ENCODE measurements around the gene PKDCC. TPM values are rescaled to one million over a fixed set of nuclear protein-coding genes. Genes with fewer than 3 reads are reported as not detected.

The PKDCC gene, protein sequence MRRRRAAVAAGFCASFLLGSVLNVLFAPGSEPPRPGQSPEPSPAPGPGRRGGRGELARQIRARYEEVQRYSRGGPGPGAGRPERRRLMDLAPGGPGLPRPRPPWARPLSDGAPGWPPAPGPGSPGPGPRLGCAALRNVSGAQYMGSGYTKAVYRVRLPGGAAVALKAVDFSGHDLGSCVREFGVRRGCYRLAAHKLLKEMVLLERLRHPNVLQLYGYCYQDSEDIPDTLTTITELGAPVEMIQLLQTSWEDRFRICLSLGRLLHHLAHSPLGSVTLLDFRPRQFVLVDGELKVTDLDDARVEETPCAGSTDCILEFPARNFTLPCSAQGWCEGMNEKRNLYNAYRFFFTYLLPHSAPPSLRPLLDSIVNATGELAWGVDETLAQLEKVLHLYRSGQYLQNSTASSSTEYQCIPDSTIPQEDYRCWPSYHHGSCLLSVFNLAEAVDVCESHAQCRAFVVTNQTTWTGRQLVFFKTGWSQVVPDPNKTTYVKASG
- total RNA-seq, result 3.4 and 30.4 TPM in 2 replicates

DNA sequence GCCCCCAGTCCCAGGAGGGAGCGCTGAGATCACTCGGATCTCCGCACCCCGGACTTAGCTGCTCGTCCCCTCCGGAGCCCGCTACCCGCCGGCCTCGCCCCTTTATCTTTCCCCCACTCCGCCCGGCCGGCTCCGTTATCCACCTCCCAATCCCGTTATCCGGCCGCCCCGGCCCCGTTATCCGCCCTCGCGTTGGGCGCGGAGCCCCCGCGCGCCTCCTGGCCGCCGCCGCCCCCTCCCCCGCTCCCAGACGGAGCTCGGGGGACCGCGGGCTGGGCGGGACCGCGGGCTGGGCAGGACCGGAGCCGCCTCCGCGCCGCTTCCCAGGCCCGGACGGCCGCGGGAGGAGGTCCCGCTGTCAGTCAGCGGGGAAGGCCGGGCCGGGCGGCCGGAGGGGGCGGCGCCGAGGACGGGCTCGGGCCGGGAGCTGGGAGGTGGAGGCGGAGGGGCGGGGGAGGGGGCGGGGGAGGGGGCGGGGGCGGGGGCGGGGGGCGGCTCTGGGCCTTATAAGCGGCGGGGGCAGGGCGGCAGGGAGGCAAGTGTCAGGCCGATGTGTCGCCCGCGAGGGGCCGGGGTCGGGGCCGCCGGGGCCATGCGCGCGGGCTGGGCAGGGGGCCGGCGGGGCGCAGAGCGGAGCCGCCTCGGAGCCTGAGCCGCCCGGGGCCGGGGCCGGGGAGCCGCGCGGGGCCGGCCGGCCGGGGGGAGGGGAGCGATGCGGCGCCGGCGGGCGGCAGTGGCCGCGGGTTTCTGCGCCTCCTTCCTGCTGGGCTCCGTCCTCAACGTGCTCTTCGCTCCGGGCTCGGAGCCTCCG is at the start of gene PKDCC:
TSS of gene PKDCC (plus strand) at position 534 of the 811 bp plus-strand sequence. CDS start at position 713, 179 bp downstream.

Other genes with a start within 250 kb of the PKDCC start
- gene EML4, start 121.3 kb downstream of the PKDCC start, total RNA-seq, result 60.6 and 63.9 TPM in 2 replicates